ENCODE results near the gene ADNP.

Gene ADNP

DNA sequence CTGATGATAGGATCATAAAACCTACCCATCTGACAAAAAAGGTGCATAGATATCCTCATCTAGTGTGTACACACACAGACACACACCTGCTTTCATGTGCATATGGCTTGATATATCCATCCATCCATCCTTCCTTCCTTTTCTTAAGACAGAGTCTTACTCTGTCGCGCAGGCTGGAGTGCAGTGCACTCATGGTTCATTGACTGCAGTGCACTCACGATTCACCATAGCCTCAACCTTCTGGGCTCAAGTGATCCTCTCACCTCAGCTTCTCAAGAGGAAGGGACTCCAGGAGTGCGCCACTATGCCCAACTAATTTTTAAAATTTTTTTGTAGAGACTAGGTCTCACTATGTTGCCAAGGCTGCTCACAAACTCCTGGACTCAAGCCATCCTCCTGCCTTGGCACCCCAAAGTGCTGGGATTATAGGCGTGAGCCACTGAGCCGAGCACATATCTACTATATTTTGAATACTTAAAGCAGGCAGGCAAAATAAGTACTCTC is 27.1 kb downstream of the ADNP start:
- peaks cover 5% of the 10 kb centered on the region for H3K36me3 ChIP-seq (ENCODE audit: control insufficient read depth, insufficient read depth, low read length)
- no peak overlapping the region for H3K56ac ChIP-seq (ENCODE audit: low read length)
- no CpG with 5 or more reads among the region's 6 CpGs for WGBS (ENCODE audit: extremely low coverage, insufficient coverage, low lambda C conversion rate)

DNA sequence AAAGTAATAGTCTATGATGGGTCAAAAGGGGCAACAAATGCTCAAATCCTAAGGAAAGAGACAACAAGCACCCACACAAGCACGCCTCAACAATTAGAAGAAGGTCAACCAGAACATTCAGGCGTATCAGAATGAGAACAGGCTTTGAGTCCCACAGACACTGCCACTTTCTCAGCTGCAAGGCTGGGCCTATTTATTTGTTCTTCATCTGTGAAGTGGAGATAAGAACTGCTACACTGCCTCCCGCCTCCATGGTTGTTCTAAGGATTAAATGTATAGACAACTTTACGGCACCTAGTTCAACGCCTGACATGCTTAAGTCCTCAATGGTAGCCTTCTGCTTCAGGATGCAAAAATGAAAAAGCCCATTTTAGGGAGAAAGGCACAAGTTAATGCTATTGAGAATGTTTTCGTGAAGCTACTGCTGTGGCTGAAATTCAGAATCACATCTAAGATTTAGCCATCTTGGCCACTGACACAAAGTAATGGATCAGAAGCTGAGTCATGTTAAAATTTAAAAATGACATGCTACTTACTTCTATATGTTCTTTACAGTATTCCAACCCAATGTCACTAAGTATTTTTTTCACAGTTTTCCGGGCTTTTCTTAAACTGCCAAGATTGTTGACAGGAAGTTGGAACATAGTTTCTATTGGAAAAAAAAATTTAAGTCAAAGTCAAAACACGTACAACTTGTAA is 27.7 kb downstream of the ADNP start:
- Histone ChIP-seq H3K4ac (ENCODE audit: low read depth, low read length) (no peak overlapping the region), H3K56ac (ENCODE audit: low read length) (no peak overlapping the region), H3K9ac (ENCODE audit: low read length) (no peak overlapping the region), H3K4me3 (ENCODE audit: low read length) (no peak overlapping the region), H3K23ac (ENCODE audit: low read length) (no peak overlapping the region), H4K8ac (ENCODE audit: low read depth, low read length) (no peak overlapping the region), H3K27me3 (ENCODE audit: insufficient read depth, low read length, poor library complexity) (no peaks in the 10 kb centered on the region), H3K4me1 (ENCODE audit: control insufficient read depth, low read depth, low read length) (no peaks in the 10 kb centered on the region), H3K4me2 (ENCODE audit: low read length) (no peak overlapping the region), H4K5ac (ENCODE audit: low read length) (no peak overlapping the region), H3K79me2 (ENCODE audit: control insufficient read depth, insufficient read depth, low read length) (peaks cover 69% of the 10 kb centered on the region), H3K18ac (ENCODE audit: low read length) (no peak overlapping the region), H2BK5ac (ENCODE audit: low read length) (no peak overlapping the region), H3K27ac (ENCODE audit: low read depth, low read length) (no peak overlapping the region), H2BK120ac (ENCODE audit: low read depth, low read length) (no peak overlapping the region), H2BK15ac (replicated peaks; ENCODE audit: low read depth) (no peak overlapping the region), H3K36me3 (ENCODE audit: control insufficient read depth, insufficient read depth, low read length) (peaks cover 6% of the 10 kb centered on the region), H2AK5ac (ENCODE audit: low read length) (no peak overlapping the region), H3K79me1 (ENCODE audit: low read length) (peaks cover 10% of the 10 kb centered on the region)
- no peak for DNase-seq
- WGBS (ENCODE audit: extremely low coverage, insufficient coverage, low lambda C conversion rate), result no CpG with 5 or more reads among the region's 8 CpGs

More for the DNA sequence above, 27.1 kb downstream of the ADNP start:
- H3K4me2 ChIP-seq (ENCODE audit: low read length), result no peak overlapping the region
- no peak overlapping the region for H2BK15ac ChIP-seq (replicated peaks; ENCODE audit: low read depth)
- H3K27me3 ChIP-seq (ENCODE audit: insufficient read depth, low read length, poor library complexity), result no peaks in the 10 kb centered on the region
- H2AK5ac ChIP-seq (ENCODE audit: low read length), result no peak overlapping the region
- no peak overlapping the region for H2BK120ac ChIP-seq (ENCODE audit: low read depth, low read length)
- H3K23ac ChIP-seq (ENCODE audit: low read length), result no peak overlapping the region
- H3K18ac ChIP-seq (ENCODE audit: low read length), result no peak overlapping the region
- peaks cover 9% of the 10 kb centered on the region for H3K79me1 ChIP-seq (ENCODE audit: low read length)
- no peak for DNase-seq
- no peak overlapping the region for H4K8ac ChIP-seq (ENCODE audit: low read depth, low read length)
- no peak overlapping the region for H3K4ac ChIP-seq (ENCODE audit: low read depth, low read length)
- H2BK5ac ChIP-seq (ENCODE audit: low read length), result no peak overlapping the region
- H3K4me3 ChIP-seq (ENCODE audit: low read length), result no peak overlapping the region
- no peaks in the 10 kb centered on the region for H3K4me1 ChIP-seq (ENCODE audit: control insufficient read depth, low read depth, low read length)
- H3K9ac ChIP-seq (ENCODE audit: low read length), result no peak overlapping the region
- H3K79me2 ChIP-seq (ENCODE audit: control insufficient read depth, insufficient read depth, low read length), result peaks cover 74% of the 10 kb centered on the region
- no peak overlapping the region for H3K27ac ChIP-seq (ENCODE audit: low read depth, low read length)
- H4K5ac ChIP-seq (ENCODE audit: low read length), result no peak overlapping the region

DNA sequence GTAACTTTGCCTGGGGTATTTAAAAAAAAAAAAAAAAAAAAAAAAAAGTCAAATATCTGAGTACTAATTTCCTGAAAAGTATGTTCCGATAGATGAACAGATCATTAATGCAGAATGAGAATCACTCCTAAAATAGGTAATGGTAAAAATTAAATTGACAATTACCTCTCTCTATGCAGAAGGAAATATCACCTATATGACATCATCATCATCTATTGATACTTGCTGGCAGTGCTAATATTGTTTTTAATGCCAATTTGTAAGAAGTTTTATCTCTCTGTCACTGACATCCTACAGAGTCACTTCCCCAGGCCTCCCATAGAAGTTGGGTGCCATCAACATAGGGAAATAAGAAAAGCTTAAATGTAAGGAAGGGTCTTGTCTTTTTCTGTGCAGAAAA is 29.9 kb downstream of the ADNP start:
- Histone ChIP-seq H3K27me3 (ENCODE audit: insufficient read depth, low read length, poor library complexity) (no peaks in the 10 kb centered on the region), H3K4me1 (ENCODE audit: control insufficient read depth, low read depth, low read length) (no peaks in the 10 kb centered on the region), H2BK120ac (ENCODE audit: low read depth, low read length) (no peak overlapping the region), H3K23ac (ENCODE audit: low read length) (no peak overlapping the region), H3K36me3 (ENCODE audit: control insufficient read depth, insufficient read depth, low read length) (peaks cover 7% of the 10 kb centered on the region), H3K79me2 (ENCODE audit: control insufficient read depth, insufficient read depth, low read length) (peaks cover 57% of the 10 kb centered on the region), H3K9ac (ENCODE audit: low read length) (no peak overlapping the region), H3K4me2 (ENCODE audit: low read length) (no peak overlapping the region), H3K4ac (ENCODE audit: low read depth, low read length) (no peak overlapping the region), H3K56ac (ENCODE audit: low read length) (no peak overlapping the region), H3K79me1 (ENCODE audit: low read length) (peaks cover 19% of the 10 kb centered on the region), H2BK5ac (ENCODE audit: low read length) (no peak overlapping the region), H2BK15ac (replicated peaks; ENCODE audit: low read depth) (no peak overlapping the region), H2AK5ac (ENCODE audit: low read length) (no peak overlapping the region), H3K27ac (ENCODE audit: low read depth, low read length) (no peak overlapping the region), H3K18ac (ENCODE audit: low read length) (no peak overlapping the region), H4K5ac (ENCODE audit: low read length) (no peak overlapping the region), H3K4me3 (ENCODE audit: low read length) (no peak overlapping the region), H4K8ac (ENCODE audit: low read depth, low read length) (no peak overlapping the region)
- no CpG with 5 or more reads among the region's 1 CpG for WGBS (ENCODE audit: extremely low coverage, insufficient coverage, low lambda C conversion rate)
- no peak for DNase-seq

GRCh38 chr20:50900261-50900660 is 31.0 kb downstream of the ADNP start:
- Histone ChIP-seq H3K4me2 (ENCODE audit: low read length) (no peak overlapping the region), H4K5ac (ENCODE audit: low read length) (no peak overlapping the region), H3K18ac (ENCODE audit: low read length) (no peak overlapping the region), H4K8ac (ENCODE audit: low read depth, low read length) (no peak overlapping the region), H2BK120ac (ENCODE audit: low read depth, low read length) (no peak overlapping the region), H3K36me3 (ENCODE audit: control insufficient read depth, insufficient read depth, low read length) (peaks cover 7% of the 10 kb centered on the region), H3K23ac (ENCODE audit: low read length) (no peak overlapping the region), H2BK15ac (replicated peaks; ENCODE audit: low read depth) (no peak overlapping the region), H3K79me1 (ENCODE audit: low read length) (peaks cover 20% of the 10 kb centered on the region), H3K4me3 (ENCODE audit: low read length) (no peak overlapping the region), H2AK5ac (ENCODE audit: low read length) (no peak overlapping the region), H3K27ac (ENCODE audit: low read depth, low read length) (no peak overlapping the region), H3K4ac (ENCODE audit: low read depth, low read length) (no peak overlapping the region), H2BK5ac (ENCODE audit: low read length) (no peak overlapping the region), H3K56ac (ENCODE audit: low read length) (no peak overlapping the region), H3K4me1 (ENCODE audit: control insufficient read depth, low read depth, low read length) (no peaks in the 10 kb centered on the region), H3K27me3 (ENCODE audit: insufficient read depth, low read length, poor library complexity) (no peaks in the 10 kb centered on the region), H3K9ac (ENCODE audit: low read length) (no peak overlapping the region), H3K79me2 (ENCODE audit: control insufficient read depth, insufficient read depth, low read length) (peaks cover 48% of the 10 kb centered on the region)
- WGBS (ENCODE audit: extremely low coverage, insufficient coverage, low lambda C conversion rate), result no CpG with 5 or more reads among the region's 7 CpGs
- DNase-seq, result no peak

- Histone ChIP-seq H2BK15ac (replicated peaks; ENCODE audit: low read depth) (no peak overlapping the region), H3K79me2 (ENCODE audit: control insufficient read depth, insufficient read depth, low read length) (peaks cover 37% of the 10 kb centered on the region), H3K27ac (ENCODE audit: low read depth, low read length) (no peak overlapping the region), H2AK5ac (ENCODE audit: low read length) (no peak overlapping the region), H3K36me3 (ENCODE audit: control insufficient read depth, insufficient read depth, low read length) (peaks cover 15% of the 10 kb centered on the region), H4K8ac (ENCODE audit: low read depth, low read length) (no peak overlapping the region), H3K4me2 (ENCODE audit: low read length) (no peak overlapping the region), H2BK120ac (ENCODE audit: low read depth, low read length) (no peak overlapping the region), H3K4ac (ENCODE audit: low read depth, low read length) (no peak overlapping the region), H3K56ac (ENCODE audit: low read length) (no peak overlapping the region), H3K79me1 (ENCODE audit: low read length) (peaks cover 25% of the 10 kb centered on the region), H3K4me1 (ENCODE audit: control insufficient read depth, low read depth, low read length) (no peaks in the 10 kb centered on the region), H3K4me3 (ENCODE audit: low read length) (no peak overlapping the region), H2BK5ac (ENCODE audit: low read length) (no peak overlapping the region), H3K18ac (ENCODE audit: low read length) (no peak overlapping the region), H3K27me3 (ENCODE audit: insufficient read depth, low read length, poor library complexity) (no peaks in the 10 kb centered on the region), H4K5ac (ENCODE audit: low read length) (no peak overlapping the region), H3K23ac (ENCODE audit: low read length) (no peak overlapping the region), H3K9ac (ENCODE audit: low read length) (no peak overlapping the region)
- DNase-seq, result no peak
- WGBS (ENCODE audit: extremely low coverage, insufficient coverage, low lambda C conversion rate), result no CpG with 5 or more reads among the region's 1 CpG
Observed at GRCh38 chr20:50898475-50898874, 32.8 kb downstream of the ADNP start.

Measured in mesendoderm (in vitro differentiated cells).